Dermis blood vessel endothelial cell (primary cell): ENCODE measurements around the gene ARPP19. TPM values are rescaled to one million over a fixed set of nuclear protein-coding genes. Genes with fewer than 3 reads are reported as not detected.

Experiments used
- DNase-seq: peaks from one replicate; pipeline ENCODE4 v3.0.0; 2010
- total RNA-seq: library from RNA; depleted of rRNA; stranded (reverse); fragments of >200 nt; gene quantifications from 2 replicates; pipeline ENCODE4 v1.2.3, GENCODE V29; 2014

The ARPP19 gene
- total RNA-seq, 1 donor from 2014 or later: 147 TPM

DNA sequence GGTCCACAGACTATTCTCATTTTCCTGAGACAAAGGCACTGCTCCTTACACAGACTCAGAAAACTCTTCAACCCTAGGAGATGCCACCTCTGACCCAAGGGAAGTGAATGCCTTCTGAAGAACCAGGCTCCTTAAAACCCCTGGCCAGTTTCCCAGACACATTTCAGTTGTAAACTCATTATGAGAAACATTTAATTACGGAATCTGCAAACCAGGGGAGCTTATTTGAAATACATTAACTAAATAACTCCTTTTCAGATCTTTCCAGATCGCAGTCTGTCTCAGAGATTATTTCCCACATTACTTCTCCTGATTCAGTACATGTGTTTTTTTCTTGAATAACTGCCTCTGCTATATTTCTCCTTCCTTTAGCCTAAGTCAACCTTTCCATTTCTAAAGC is 57.7 kb downstream of the ARPP19 start:
- DNase-seq: no peak

DNA sequence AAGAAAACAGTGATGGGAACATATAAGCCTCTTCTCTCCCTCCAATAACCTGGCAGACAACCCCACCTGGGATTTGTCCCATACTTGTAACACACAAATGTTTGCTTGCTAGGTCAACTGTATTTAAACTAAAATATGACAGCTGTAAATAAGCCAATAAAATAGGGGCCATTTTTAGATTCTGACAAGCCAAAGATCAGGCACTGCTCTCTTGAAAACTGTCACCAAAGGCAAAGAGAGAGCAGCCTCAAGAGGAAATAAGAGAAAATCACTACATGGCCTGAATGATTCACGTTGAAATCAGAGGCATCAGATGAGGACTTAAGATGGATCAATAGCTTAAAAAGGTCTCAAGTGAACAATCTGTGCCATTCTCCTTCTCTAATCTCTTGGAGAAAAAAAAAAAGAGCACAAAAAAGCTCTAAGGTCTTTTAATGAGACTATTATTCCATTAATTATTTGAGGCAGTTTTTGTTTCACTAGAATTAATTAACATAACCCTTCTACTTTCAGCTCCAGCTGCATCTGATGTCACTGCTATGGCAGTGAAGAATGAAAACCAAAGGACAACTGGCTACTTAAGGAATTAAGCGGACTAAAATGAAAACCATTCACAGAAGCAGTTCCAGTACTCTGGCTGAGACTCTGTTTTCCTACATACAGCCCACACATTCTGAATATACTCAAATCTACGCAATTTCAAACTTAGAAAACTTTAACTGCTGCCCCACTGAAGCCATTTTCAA is 59.2 kb downstream of the ARPP19 start:
- no peak for DNase-seq

DNA sequence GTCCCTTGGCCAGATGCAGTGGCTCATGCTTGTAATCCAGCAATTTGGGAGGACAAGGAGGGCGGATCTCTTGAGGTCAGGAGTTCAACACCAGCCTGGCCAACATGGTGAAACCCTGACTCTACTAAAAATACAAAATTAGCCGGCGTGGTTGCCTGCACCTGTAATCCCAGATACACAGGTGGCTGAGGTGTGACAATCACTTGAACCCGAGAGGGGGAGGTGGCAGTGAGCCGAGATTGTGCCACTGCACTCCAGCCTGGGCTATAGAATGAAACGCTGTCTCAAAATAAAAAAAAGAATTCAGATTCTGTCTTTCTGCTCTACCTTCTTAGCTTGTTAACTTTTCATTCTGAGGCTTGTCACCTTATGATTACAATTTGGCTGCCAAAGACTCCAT is 62.3 kb downstream of the ARPP19 start:
- no peak for DNase-seq

DNA sequence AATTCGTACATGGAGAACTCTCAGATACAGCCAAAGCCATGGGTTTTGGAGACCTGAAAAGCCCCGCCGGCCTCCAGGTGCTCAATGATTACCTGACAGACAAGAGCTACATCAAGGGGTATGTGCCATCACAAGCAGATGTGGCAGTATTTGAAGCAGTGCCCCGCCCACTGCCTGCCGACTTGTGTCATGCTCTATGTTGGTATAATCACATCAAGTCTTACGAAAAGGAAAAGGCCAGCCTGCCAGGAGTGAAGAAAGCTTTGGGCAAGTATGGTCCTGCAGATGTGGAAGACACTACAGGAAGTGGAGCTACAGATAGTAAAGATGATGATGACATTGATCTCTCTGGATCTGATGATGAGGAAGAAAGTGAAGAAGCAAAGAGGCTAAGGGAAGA is 63.7 kb downstream of the ARPP19 start:
- DNase-seq: no peak

DNA sequence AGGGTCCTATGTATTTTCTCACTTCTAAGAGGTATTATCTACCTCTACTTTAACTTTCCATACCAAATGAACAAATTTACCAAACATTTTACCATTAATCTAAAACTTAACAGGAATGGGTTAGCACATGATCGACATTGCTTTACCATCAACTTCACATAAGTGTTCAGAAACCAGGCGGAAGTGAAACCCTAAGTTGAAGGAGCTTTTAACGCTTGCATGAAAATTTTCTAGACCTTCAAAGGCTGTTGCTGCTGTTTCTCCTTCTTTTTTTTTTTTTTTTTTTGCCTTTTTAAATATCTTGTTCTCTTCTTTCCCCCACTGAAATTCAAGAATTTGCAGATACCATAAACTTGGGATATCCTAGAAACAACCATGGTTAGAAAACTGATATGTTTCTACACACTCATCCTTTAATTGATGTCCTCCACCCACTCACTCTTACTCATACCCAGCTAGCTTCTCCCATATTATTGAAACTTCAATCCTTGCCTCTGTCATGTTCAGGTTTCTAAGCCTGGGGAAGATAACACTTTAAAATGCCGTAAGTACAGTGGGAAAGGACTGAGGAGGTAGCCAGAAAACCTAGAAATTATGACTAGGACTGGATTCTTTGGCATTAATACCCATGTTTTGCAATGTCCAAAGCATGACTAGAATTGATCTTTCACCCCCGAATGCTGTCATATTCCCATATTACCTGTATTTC is 64.9 kb downstream of the ARPP19 start:
- no peak for DNase-seq

DNA sequence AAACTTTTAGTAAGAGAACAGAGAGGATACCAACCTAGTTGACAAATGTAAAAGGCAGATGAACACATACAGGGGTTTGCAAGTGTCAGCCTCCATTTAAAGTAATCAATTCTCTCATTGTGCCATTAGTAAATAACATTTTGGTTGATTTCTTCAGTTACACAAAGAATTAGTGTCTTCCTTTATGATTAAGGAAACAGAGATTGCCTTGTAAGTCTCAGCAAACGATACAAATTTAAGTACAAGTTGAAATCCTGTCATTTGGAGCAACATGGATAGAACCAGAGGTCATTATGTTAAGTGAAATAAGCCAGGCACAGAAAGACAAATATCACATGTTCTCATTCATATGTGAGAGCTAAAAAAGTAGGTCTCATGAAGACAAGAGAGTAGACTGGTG is 66.2 kb downstream of the ARPP19 start:
- no peak for DNase-seq

DNA sequence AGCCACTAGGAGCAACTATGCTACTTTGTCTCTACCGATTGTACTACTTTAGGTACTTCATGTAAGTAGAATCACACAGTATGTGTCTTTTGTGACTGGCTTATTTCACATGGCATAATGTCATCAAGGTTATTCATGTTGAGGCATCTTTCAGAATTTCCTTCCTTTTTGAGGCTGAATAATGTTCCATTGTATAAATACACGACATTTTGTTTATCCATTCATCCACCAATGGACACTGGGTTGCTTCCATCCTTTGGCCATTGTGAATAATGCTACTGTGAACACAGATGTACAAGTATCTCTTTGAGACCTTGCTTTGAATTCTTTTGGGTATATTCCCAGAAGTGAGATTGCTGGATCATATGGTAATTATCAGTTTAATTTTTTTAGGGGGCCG is 69.3 kb downstream of the ARPP19 start:
- no peak for DNase-seq

DNA sequence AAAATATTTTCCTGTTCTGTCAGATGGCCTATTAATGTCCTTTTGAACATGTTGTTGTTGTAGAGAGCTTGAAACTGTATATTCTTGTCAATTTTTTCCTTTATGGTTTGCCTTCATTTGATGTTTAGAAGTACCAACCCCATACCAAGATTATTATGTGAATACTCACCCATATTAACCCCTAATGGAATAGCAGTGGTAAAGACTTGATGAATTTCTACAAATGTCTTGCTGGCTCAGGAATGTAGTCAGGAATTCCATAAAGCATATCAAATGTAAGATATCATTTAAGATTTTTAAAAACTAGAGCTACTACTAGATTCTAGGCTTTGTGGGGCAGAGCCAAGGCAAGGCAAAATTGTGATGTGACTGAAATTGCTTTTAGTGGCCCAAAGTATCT is 70.1 kb downstream of the ARPP19 start:
- DNase-seq: no peak

Other genes with a start within 250 kb of the ARPP19 start
- gene MYO5A, start 40.1 kb downstream of the ARPP19 start, total RNA-seq: 59.9 and 115 TPM in 2 replicates
- 66.3 and 66.5 TPM in 2 replicates for gene ATOSA, start 110.4 kb upstream of the ARPP19 start, total RNA-seq
- not detected in 2 replicates for gene ONECUT1, start 221.3 kb upstream of the ARPP19 start, total RNA-seq